HCT116 (cell line): ENCODE results near the gene CACNB2. TPM values are rescaled to one million over a fixed set of nuclear protein-coding genes. Genes with fewer than 3 reads are reported as not detected.

Experiments used
- ATAC-seq: fragments of 200-7000 bp; cut with Tn5 transposase; 2 replicates; pipeline ENCODE4 v1.9.1; 2020; ENCODE audit warnings: mild to moderate bottlenecking, moderate library complexity
- BruUV-seq: library from RNA; stranded (reverse); fragments of 400-500 nt; replicated peaks from 2 replicates; lab custom pipeline; 2021; lab: Mats Ljungman, UMichigan
- CTCF ChIA-PET: fragments of 300-600 bp; sonication (Branson Sonifier 250); formaldehyde crosslinking; loops from one replicate; lab custom pipeline; 2021; ENCODE audit warnings: antibody characterized with exemption; lab: Charles Lee
- POLR2A ChIA-PET: fragments of 300-600, 350-600 bp; sonication (Branson Sonifier 250); formaldehyde crosslinking; loops from one replicate; lab custom pipeline; 2021; ENCODE audit warnings: antibody characterized with exemption; lab: Charles Lee
- RAD21 ChIA-PET, 2 experiments: fragments of 300-600 bp; sonication (Branson Sonifier 250); formaldehyde crosslinking; loops; one replicate each; lab custom pipeline; 2023; ENCODE audit warnings: low total read pairs in 2 of 2; ENCODE audit not compliant: uncharacterized antibody in 2 of 2, unreplicated experiment in 2 of 2, low non-redundant PET in 1 of 2; lab: Charles Lee
- DNase-seq: peaks from one replicate; pipeline ENCODE4 v3.0.0-alpha.2; 2010; ENCODE audit warnings: low read depth, low spot score
- H2AFZ ChIP-seq: fragments of 200-600 bp; shearing (Covaris generic), sonication (generic); 2 replicates; pipeline ENCODE4 v1.6.1; 2017; ENCODE audit warnings: low read depth, mixed run types, mixed read lengths, antibody characterized with exemption, low read length; ENCODE audit not compliant: poor library complexity, severe bottlenecking
- H3K27ac ChIP-seq: 2 replicates; pipeline ENCODE4 v1.5.1; 2012; ENCODE audit warnings: low read depth, low read length
- H3K27me3 ChIP-seq: fragments of 200-600 bp; sonication (generic); 2 replicates; pipeline ENCODE4 v1.6.1; 2016; ENCODE audit warnings: mixed run types, low read length, mixed read lengths; ENCODE audit not compliant: insufficient read depth
- H3K36me3 ChIP-seq, 2 experiments: fragments of 200-500 bp in 1 of 2; fragments of 200-600 bp in 1 of 2; sonication (Bioruptor generic) in 1 of 2; sonication (generic) in 1 of 2; 2 replicates each; pipeline versions ENCODE4 v1.5.1 to v1.6.1; 2014 to 2016; ENCODE audit warnings: low read length in 2 of 2, inconsistent platforms in 1 of 2, mixed read lengths in 1 of 2, mixed run types in 1 of 2; ENCODE audit not compliant: insufficient read depth in 2 of 2, control insufficient read depth in 1 of 2
- H3K4me1 ChIP-seq, 2 experiments: fragments of 200-600 bp in 1 of 2; sonication (generic) in 1 of 2; 2 replicates each; pipeline versions ENCODE4 v1.5.1 to v1.6.1; 2012 to 2017; ENCODE audit warnings: low read length in 2 of 2, inconsistent platforms in 1 of 2, mild to moderate bottlenecking in 1 of 2, mixed read lengths in 1 of 2, mixed run types in 1 of 2, moderate library complexity in 1 of 2; ENCODE audit not compliant: insufficient read depth in 2 of 2, control insufficient read depth in 1 of 2
- H3K4me2 ChIP-seq: fragments of 200-600 bp; sonication (generic); 2 replicates; pipeline ENCODE4 v1.6.1; 2017; ENCODE audit warnings: mixed run types, low read length, mixed read lengths
- H3K4me3 ChIP-seq, 2 experiments: fragments of 200-600 bp in 1 of 2; sonication (generic) in 1 of 2; replicated peaks in 1 of 2; 2 replicates each; pipeline ENCODE4 v1.5.1; 2011 to 2016; ENCODE audit warnings: low read length in 2 of 2, control low read depth in 1 of 2, low read depth in 1 of 2, mild to moderate bottlenecking in 1 of 2, mixed read lengths in 1 of 2, mixed run types in 1 of 2
- H3K79me2 ChIP-seq: fragments of 200-600 bp; sonication (generic); 2 replicates; pipeline ENCODE4 v1.6.1; 2017; ENCODE audit warnings: mild to moderate bottlenecking, mixed run types, low read length, moderate library complexity, mixed read lengths; ENCODE audit not compliant: insufficient read depth
- H3K9ac ChIP-seq: fragments of 200-600 bp; sonication (generic); 2 replicates; pipeline ENCODE4 v1.6.1; 2016; ENCODE audit warnings: low read length, mixed read lengths
- H3K9me2 ChIP-seq: fragments of 200-600 bp; sonication (generic), shearing (Covaris generic); 2 replicates; pipeline ENCODE4 v1.6.1; 2017; ENCODE audit warnings: mixed run types, mild to moderate bottlenecking, moderate library complexity; ENCODE audit not compliant: insufficient read depth
- H3K9me3 ChIP-seq, 2 experiments: fragments of 200-500 bp in 1 of 2; fragments of 200-600 bp in 1 of 2; sonication (Bioruptor generic) in 1 of 2; sonication (generic) in 1 of 2; 2 replicates each; pipeline ENCODE4 v1.6.1; 2014 to 2017; ENCODE audit warnings: low read length in 2 of 2, mixed read lengths in 2 of 2, inconsistent platforms in 1 of 2, low read depth in 1 of 2, mild to moderate bottlenecking in 1 of 2, mixed run types in 1 of 2, moderate library complexity in 1 of 2; ENCODE audit not compliant: control insufficient read depth in 1 of 2, insufficient read depth in 1 of 2
- H4K20me1 ChIP-seq: fragments of 200-600 bp; sonication (generic), shearing (Covaris generic); 2 replicates; pipeline ENCODE4 v1.6.1; 2017; ENCODE audit warnings: mixed run types, mild to moderate bottlenecking, moderate library complexity; ENCODE audit not compliant: insufficient read depth
- CBX3 ChIP-seq: IDR thresholded peaks from 2 replicates; pipeline ENCODE4 v1.6.1; 2012; ENCODE audit warnings: low read depth
- CEBPB ChIP-seq: IDR thresholded peaks from 2 replicates; pipeline ENCODE4 v1.6.1; 2012; ENCODE audit warnings: low read depth
- EZH2phosphoT487 ChIP-seq: fragments of 200-600 bp; IDR thresholded peaks from 2 replicates; pipeline ENCODE4 v1.6.1; 2018; ENCODE audit warnings: antibody characterized with exemption, borderline replicate concordance
- JUND ChIP-seq: IDR thresholded peaks from 2 replicates; pipeline ENCODE4 v1.6.1; 2012
- POLR2AphosphoS5 ChIP-seq: IDR thresholded peaks from 2 replicates; pipeline ENCODE4 v1.6.1; 2011; ENCODE audit warnings: mild to moderate bottlenecking, low read depth, low read length, moderate library complexity
- RAD21 ChIP-seq: IDR thresholded peaks from 2 replicates; pipeline ENCODE4 v1.6.1; 2012; ENCODE audit warnings: low read depth, mild to moderate bottlenecking
- REST ChIP-seq: IDR thresholded peaks from 2 replicates; pipeline ENCODE4 v1.6.1; 2012; ENCODE audit warnings: low read depth
- SIN3A ChIP-seq: IDR thresholded peaks from 2 replicates; pipeline ENCODE4 v1.6.1; 2012; ENCODE audit warnings: low read depth
- ZBTB33 ChIP-seq: IDR thresholded peaks from 2 replicates; pipeline ENCODE4 v1.6.1; 2011; ENCODE audit warnings: mild to moderate bottlenecking, low read length, moderate library complexity; ENCODE audit not compliant: insufficient replicate concordance; ENCODE audit errors: extremely low read depth
- ZFX ChIP-seq: fragments of 450-650 bp; IDR thresholded peaks from 2 replicates; pipeline ENCODE4 v1.6.1; 2017
- ZNF274 ChIP-seq: fragments of 200-500 bp; sonication (Bioruptor generic); IDR thresholded peaks from 2 replicates; pipeline ENCODE4 v1.6.1; 2014; ENCODE audit warnings: mild to moderate bottlenecking, low read depth, low read length, inconsistent platforms
- intact Hi-C: fragments of 100-400 bp; cut with micrococcal nuclease; formaldehyde crosslinking; loops from 2 replicates; pipeline ENCODE4 v1.10.0; 2022
- total RNA-seq: library from RNA; stranded (reverse); gene quantifications from one replicate; pipeline ENCODE4 v1.2.1, GENCODE V29; 2021; ENCODE audit not compliant: unreplicated experiment
- TF ChIP-seq, protein P1 (sequence below), 3 experiments: fragments of 200-600 bp in 1 of 3; sonication (generic) in 1 of 3; IDR thresholded peaks in 2 of 3; conservative IDR thresholded peaks in 1 of 3; 2 replicates each; pipeline ENCODE4 v1.5.1; 2012 to 2017; ENCODE audit warnings: low read depth in 2 of 3, low read length in 2 of 3, antibody characterized with exemption in 1 of 3, borderline replicate concordance in 1 of 3, control low read depth in 1 of 3, mild to moderate bottlenecking in 1 of 3, mixed read lengths in 1 of 3, mixed run types in 1 of 3, moderate library complexity in 1 of 3; ENCODE audit not compliant: insufficient read depth in 1 of 3

CACNB2 gene
- total RNA-seq, 1 experiment from 2014 or later: 0.71 TPM

DNA sequence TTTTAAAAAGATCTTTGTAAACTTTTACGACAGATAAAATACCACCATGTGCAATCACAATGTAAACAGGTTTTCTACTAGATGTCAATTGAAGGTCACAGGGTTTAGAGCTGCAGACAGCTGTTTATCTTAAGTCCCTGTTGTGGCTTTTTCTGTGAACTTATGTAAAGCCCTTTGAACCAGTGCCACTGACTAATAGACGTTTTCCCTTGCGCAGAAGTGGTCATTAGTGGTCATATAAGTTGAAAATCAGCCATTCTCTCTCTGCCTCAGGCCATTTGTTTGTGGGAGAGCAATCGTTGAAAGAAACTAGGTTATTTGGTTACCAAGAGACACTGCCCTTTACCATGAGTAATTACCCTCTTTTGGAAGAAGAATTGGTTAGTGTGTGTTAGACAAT is 23.9 kb downstream of the CACNB2 start (continued):
- TF ChIP-seq POLR2AphosphoS5 (no peak), EZH2phosphoT487 (no peak), ZFX (no peak), RAD21 (no peak), JUND (no peak), REST (no peak)

- no peak for ATAC-seq
- no peak overlapping the region for H3K27ac ChIP-seq
- no peaks in the 10 kb centered on the region for H3K27me3 ChIP-seq
- RAD21 ChIA-PET: no interaction called here
- H3K4me3 ChIP-seq: no peak overlapping the region
- no peaks in the 10 kb centered on the region for H3K79me2 ChIP-seq
- POLR2A ChIA-PET: no interaction called here
- no TSS peak for BruUV-seq
- no peak overlapping the region for H3K9ac ChIP-seq
- intact Hi-C loops: no loop called here
- no peaks in the 10 kb centered on the region for H3K9me3 ChIP-seq
- H4K20me1 ChIP-seq: no peaks in the 10 kb centered on the region
- CTCF ChIA-PET: no interaction called here
- no peak overlapping the region for H2AFZ ChIP-seq
- no peaks in the 10 kb centered on the region for H3K4me1 ChIP-seq
- no peaks in the 10 kb centered on the region for H3K9me2 ChIP-seq
- no peaks in the 10 kb centered on the region for H3K36me3 ChIP-seq
- DNase-seq: no peak
- no peak overlapping the region for H3K4me2 ChIP-seq
- TF ChIP-seq JUND: no peak
- no peak for TF ChIP-seq EZH2phosphoT487
- no peak for TF ChIP-seq POLR2AphosphoS5
- TF ChIP-seq, protein P1, sequence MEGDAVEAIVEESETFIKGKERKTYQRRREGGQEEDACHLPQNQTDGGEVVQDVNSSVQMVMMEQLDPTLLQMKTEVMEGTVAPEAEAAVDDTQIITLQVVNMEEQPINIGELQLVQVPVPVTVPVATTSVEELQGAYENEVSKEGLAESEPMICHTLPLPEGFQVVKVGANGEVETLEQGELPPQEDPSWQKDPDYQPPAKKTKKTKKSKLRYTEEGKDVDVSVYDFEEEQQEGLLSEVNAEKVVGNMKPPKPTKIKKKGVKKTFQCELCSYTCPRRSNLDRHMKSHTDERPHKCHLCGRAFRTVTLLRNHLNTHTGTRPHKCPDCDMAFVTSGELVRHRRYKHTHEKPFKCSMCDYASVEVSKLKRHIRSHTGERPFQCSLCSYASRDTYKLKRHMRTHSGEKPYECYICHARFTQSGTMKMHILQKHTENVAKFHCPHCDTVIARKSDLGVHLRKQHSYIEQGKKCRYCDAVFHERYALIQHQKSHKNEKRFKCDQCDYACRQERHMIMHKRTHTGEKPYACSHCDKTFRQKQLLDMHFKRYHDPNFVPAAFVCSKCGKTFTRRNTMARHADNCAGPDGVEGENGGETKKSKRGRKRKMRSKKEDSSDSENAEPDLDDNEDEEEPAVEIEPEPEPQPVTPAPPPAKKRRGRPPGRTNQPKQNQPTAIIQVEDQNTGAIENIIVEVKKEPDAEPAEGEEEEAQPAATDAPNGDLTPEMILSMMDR (IDR thresholded peaks at IDR 0.05 in 2 of 3, conservative IDR thresholded peaks at IDR 0.05 in 1 of 3; ENCODE audit: borderline replicate concordance in 1 of 3, insufficient read depth in 1 of 3, low read depth in 2 of 3, low read length in 2 of 3): no peak
- TF ChIP-seq CEBPB: no peak
- no peak for TF ChIP-seq SIN3A
- no peak for TF ChIP-seq ZBTB33
- TF ChIP-seq CBX3: no peak
- no peak for TF ChIP-seq ZNF274
- no peak for TF ChIP-seq REST
Measured at GRCh38 chr10:18164748-18165361, 24.6 kb downstream of the CACNB2 start.
